OCI-LY3 (cell line): ENCODE results near the gene RAD51B.

Experiments used
- H2AFZ ChIP-seq: fragments of 200-600, 300-600 bp; shearing (Covaris generic); 2 replicates; pipeline ENCODE4 v1.6.0; 2014; ENCODE audit warnings: antibody characterized with exemption, low read depth, low read length
- H3K27ac ChIP-seq: fragments of 200-600, 300-600 bp; sonication (generic); 2 replicates; pipeline ENCODE4 v1.5.1; 2014; ENCODE audit warnings: mild to moderate bottlenecking, low read length, moderate library complexity, mixed read lengths
- H3K27me3 ChIP-seq: fragments of 200-600, 300-600 bp; sonication (generic); 2 replicates; pipeline ENCODE4 v1.6.1; 2014; ENCODE audit warnings: low read depth, low read length, mixed read lengths
- H3K36me3 ChIP-seq: fragments of 200-600, 300-600 bp; sonication (generic); replicated peaks from 2 replicates; pipeline ENCODE3; 2014; ENCODE audit warnings: low read depth, low read length, mixed read lengths
- H3K4me1 ChIP-seq: fragments of 300-600, 200-600 bp; sonication (generic); 2 replicates; pipeline ENCODE4 v1.6.1; 2014; ENCODE audit warnings: low read length, mixed read lengths
- H3K4me2 ChIP-seq: fragments of 200-600, 300-600 bp; sonication (generic); 2 replicates; pipeline ENCODE4 v1.6.1; 2014; ENCODE audit warnings: low read length, mixed read lengths
- H3K4me3 ChIP-seq: fragments of 300-600, 200-600 bp; sonication (generic); 2 replicates; pipeline ENCODE4 v1.5.1; 2014; ENCODE audit warnings: antibody characterized with exemption, mild to moderate bottlenecking, low read length, moderate library complexity
- H3K79me2 ChIP-seq: fragments of 300-600, 200-600 bp; shearing (Covaris generic); 2 replicates; pipeline ENCODE4 v1.6.1; 2014; ENCODE audit warnings: mild to moderate bottlenecking, low read length, mixed read lengths
- H3K9ac ChIP-seq: fragments of 300-600, 200-600 bp; shearing (Covaris generic); 2 replicates; pipeline ENCODE4 v1.6.0; 2014; ENCODE audit warnings: mild to moderate bottlenecking, low read length, moderate library complexity
- H3K9me3 ChIP-seq: fragments of 200-600, 300-600 bp; shearing (Covaris generic); 2 replicates; pipeline ENCODE4 v1.6.1; 2014; ENCODE audit warnings: low read length, mixed read lengths; ENCODE audit not compliant: insufficient read depth
- H4K20me1 ChIP-seq: fragments of 200-600, 300-600 bp; sonication (generic); 2 replicates; pipeline ENCODE4 v1.6.1; 2016; ENCODE audit warnings: low read length, mixed read lengths; ENCODE audit not compliant: insufficient read depth
- EZH2phosphoT487 ChIP-seq: fragments of 200-600 bp; shearing (Covaris generic); IDR thresholded peaks from 2 replicates; pipeline ENCODE4 v1.6.1; 2018; ENCODE audit warnings: antibody characterized with exemption, mixed run types, low read depth
- TF ChIP-seq, protein P1 (sequence below): fragments of 200-600, 300-600 bp; sonication (generic); IDR thresholded peaks from 2 replicates; pipeline ENCODE4 v1.5.1; 2014; ENCODE audit warnings: antibody characterized with exemption, low read length, low read depth

RAD51B gene

DNA sequence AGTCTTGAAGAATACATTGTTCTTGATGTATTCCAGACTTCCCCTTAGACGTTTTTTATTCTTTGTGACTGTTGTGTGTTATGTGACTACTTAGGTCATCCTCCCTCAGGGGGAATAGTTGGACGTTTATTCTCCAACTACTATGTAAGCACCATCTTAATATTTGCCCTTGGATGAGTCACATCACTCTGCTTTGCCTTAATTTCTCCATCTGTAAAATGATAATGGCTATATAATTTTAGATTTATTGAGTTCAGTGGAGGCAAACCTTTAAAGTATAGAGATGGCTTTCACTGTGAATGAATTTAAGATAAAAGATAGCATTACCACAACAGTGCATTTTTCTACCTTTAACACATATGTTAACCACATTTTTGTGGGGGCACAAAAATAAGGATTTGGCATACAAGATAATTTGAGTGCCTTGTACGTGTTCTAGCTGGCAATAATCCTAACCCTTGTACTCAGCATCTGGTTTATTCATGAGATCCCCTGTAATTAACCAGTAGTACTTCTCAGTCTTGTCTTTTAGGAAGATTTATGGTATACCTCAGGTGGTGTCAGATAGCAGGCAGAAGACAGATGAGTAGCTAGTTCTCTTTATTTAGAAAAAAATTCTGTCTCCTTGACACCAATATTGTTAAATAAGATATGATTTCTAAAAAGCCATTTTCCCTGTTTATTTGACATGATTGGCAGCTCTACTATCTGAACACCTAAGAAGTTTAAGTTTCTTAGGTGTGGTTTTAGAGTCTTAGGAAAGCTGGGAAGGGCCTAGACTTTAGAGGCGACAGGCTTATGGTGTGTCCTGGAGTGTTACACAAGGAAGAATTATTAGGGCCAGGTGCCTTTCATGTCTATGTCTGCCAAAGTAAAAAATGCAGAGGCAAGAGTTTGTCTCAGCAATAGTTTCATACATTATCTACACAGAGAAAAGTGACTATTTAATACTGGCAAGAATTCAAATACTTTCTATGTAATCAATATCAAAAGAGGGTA lies 152.3 kb downstream of the RAD51B start:
- no peaks in the 10 kb centered on the region for H3K79me2 ChIP-seq
- no peak overlapping the region for H3K4me3 ChIP-seq
- no peaks in the 10 kb centered on the region for H3K4me1 ChIP-seq
- no peaks in the 10 kb centered on the region for H4K20me1 ChIP-seq
- no peaks in the 10 kb centered on the region for H3K36me3 ChIP-seq
- H3K9me3 ChIP-seq: no peaks in the 10 kb centered on the region
- no peak overlapping the region for H3K4me2 ChIP-seq
- H3K27ac ChIP-seq: no peak overlapping the region
- H3K9ac ChIP-seq: no peak overlapping the region
- H3K27me3 ChIP-seq: no peaks in the 10 kb centered on the region
- no peak overlapping the region for H2AFZ ChIP-seq
- no peak for TF ChIP-seq EZH2phosphoT487
- TF ChIP-seq, protein P1, sequence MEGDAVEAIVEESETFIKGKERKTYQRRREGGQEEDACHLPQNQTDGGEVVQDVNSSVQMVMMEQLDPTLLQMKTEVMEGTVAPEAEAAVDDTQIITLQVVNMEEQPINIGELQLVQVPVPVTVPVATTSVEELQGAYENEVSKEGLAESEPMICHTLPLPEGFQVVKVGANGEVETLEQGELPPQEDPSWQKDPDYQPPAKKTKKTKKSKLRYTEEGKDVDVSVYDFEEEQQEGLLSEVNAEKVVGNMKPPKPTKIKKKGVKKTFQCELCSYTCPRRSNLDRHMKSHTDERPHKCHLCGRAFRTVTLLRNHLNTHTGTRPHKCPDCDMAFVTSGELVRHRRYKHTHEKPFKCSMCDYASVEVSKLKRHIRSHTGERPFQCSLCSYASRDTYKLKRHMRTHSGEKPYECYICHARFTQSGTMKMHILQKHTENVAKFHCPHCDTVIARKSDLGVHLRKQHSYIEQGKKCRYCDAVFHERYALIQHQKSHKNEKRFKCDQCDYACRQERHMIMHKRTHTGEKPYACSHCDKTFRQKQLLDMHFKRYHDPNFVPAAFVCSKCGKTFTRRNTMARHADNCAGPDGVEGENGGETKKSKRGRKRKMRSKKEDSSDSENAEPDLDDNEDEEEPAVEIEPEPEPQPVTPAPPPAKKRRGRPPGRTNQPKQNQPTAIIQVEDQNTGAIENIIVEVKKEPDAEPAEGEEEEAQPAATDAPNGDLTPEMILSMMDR: no peak

GRCh38 chr14:67973436-67973835 lies 153.9 kb downstream of the RAD51B start:
- Histone ChIP-seq H3K4me3 (no peak overlapping the region), H3K4me1 (no peaks in the 10 kb centered on the region), H3K4me2 (no peak overlapping the region), H4K20me1 (no peaks in the 10 kb centered on the region), H2AFZ (no peak overlapping the region), H3K9ac (no peak overlapping the region), H3K79me2 (no peaks in the 10 kb centered on the region), H3K9me3 (no peaks in the 10 kb centered on the region), H3K27ac (no peak overlapping the region), H3K27me3 (no peaks in the 10 kb centered on the region), H3K36me3 (no peaks in the 10 kb centered on the region)
- TF ChIP-seq, protein P1: no peak
- no peak for TF ChIP-seq EZH2phosphoT487

GRCh38 chr14:67975470-67975869 lies 155.9 kb downstream of the RAD51B start:
- H3K27ac ChIP-seq: no peak overlapping the region
- no peak overlapping the region for H3K9ac ChIP-seq
- H3K4me1 ChIP-seq: peaks cover 5% of the 10 kb centered on the region; the same call in 1 of the 2 replicates
- no peaks in the 10 kb centered on the region for H3K9me3 ChIP-seq
- H3K79me2 ChIP-seq: no peaks in the 10 kb centered on the region
- H2AFZ ChIP-seq: no peak overlapping the region
- no peaks in the 10 kb centered on the region for H3K27me3 ChIP-seq
- no peak overlapping the region for H3K4me3 ChIP-seq
- TF ChIP-seq, protein P1: no peak
- TF ChIP-seq EZH2phosphoT487: no peak
- no peaks in the 10 kb centered on the region for H4K20me1 ChIP-seq
- H3K36me3 ChIP-seq: no peaks in the 10 kb centered on the region
- no peak overlapping the region for H3K4me2 ChIP-seq

GRCh38 chr14:67977434-67978034 lies 158.0 kb downstream of the RAD51B start:
- H3K79me2 ChIP-seq: no peaks in the 10 kb centered on the region
- no peaks in the 10 kb centered on the region for H3K27me3 ChIP-seq
- H3K9me3 ChIP-seq: no peaks in the 10 kb centered on the region
- H3K9ac ChIP-seq: no peak overlapping the region
- H3K4me1 ChIP-seq: peaks cover 5% of the 10 kb centered on the region; the same call in 1 of the 2 replicates
- TF ChIP-seq, protein P1: no peak
- no peak for TF ChIP-seq EZH2phosphoT487
- no peak overlapping the region for H3K4me2 ChIP-seq
- no peak overlapping the region for H3K27ac ChIP-seq
- no peaks in the 10 kb centered on the region for H3K36me3 ChIP-seq
- H3K4me3 ChIP-seq: no peak overlapping the region
- no peak overlapping the region for H2AFZ ChIP-seq
- H4K20me1 ChIP-seq: no peaks in the 10 kb centered on the region
